Measurements from ENCODE around the gene DPEP1. TPM values are rescaled to one million over a fixed set of nuclear protein-coding genes. Genes with fewer than 3 reads are reported as not detected.
"Not testable (repeated sequence)": the region's sequence is repeated elsewhere in the genome, so short reads cannot be mapped to it uniquely, and the experiment has no call there.

Gene DPEP1
- polyA plus RNA-seq, 3 donors: 18.0 to 42.6 (median 37.3) TPM

GRCh38 chr16:89615596-89616090 is 2.2 kb downstream of the DPEP1 start:
- DNase-seq (ENCODE audit: low read depth in 3 of 3, low spot score in 2 of 3): no peak

- no peak for DNase-seq (ENCODE audit: low read depth in 3 of 3, low spot score in 2 of 3)
These were observed 3.2 kb downstream of the DPEP1 start for GRCh38 chr16:89616623-89617022.

GRCh38 chr16:89617036-89617435 is 3.6 kb downstream of the DPEP1 start:
- no peak for DNase-seq (ENCODE audit: low read depth in 3 of 3, low spot score in 2 of 3)

- no peak for DNase-seq (ENCODE audit: low read depth in 3 of 3, low spot score in 2 of 3)
These were observed 4.9 kb downstream of the DPEP1 start for GRCh38 chr16:89618109-89618998.

- DNase-seq (ENCODE audit: low read depth in 3 of 3, low spot score in 2 of 3): no peak
These were observed 6.4 kb downstream of the DPEP1 start for GRCh38 chr16:89619840-89620239.

GRCh38 chr16:89620406-89620841 is 7.0 kb downstream of the DPEP1 start:
- DNase-seq (ENCODE audit: low read depth in 3 of 3, low spot score in 2 of 3): no peak

GRCh38 chr16:89621136-89621697 is 7.8 kb downstream of the DPEP1 start:
- no peak for DNase-seq (ENCODE audit: low read depth in 3 of 3, low spot score in 2 of 3)

GRCh38 chr16:89621698-89622409 is 8.4 kb downstream of the DPEP1 start:
- DNase-seq (ENCODE audit: low read depth in 3 of 3, low spot score in 2 of 3): no peak

GRCh38 chr16:89623511-89624261 is 10.2 kb downstream of the DPEP1 start:
- DNase-seq (ENCODE audit: low read depth in 3 of 3, low spot score in 2 of 3): no peak

- DNase-seq (ENCODE audit: low read depth in 3 of 3, low spot score in 2 of 3): no peak
These were observed 11.6 kb downstream of the DPEP1 start for GRCh38 chr16:89624777-89625761.

- DNase-seq (ENCODE audit: low read depth in 3 of 3, low spot score in 2 of 3): no peak
These were observed 16.6 kb downstream of the DPEP1 start for GRCh38 chr16:89629827-89630610.

GRCh38 chr16:89633064-89633631 is 19.7 kb downstream of the DPEP1 start:
- no peak for DNase-seq (ENCODE audit: low read depth in 3 of 3, low spot score in 2 of 3)

GRCh38 chr16:89634463-89635385 is 21.3 kb downstream of the DPEP1 start:
- DNase-seq (ENCODE audit: low read depth in 3 of 3, low spot score in 2 of 3): not testable (repeated sequence)

GRCh38 chr16:89636663-89637062 is 23.2 kb downstream of the DPEP1 start:
- DNase-seq (ENCODE audit: low read depth in 3 of 3, low spot score in 2 of 3): no peak

GRCh38 chr16:89637379-89637778 is 23.9 kb downstream of the DPEP1 start:
- no peak for DNase-seq (ENCODE audit: low read depth in 3 of 3, low spot score in 2 of 3)

GRCh38 chr16:89638455-89638854 is 25.0 kb downstream of the DPEP1 start:
- no peak for DNase-seq (ENCODE audit: low read depth in 3 of 3, low spot score in 2 of 3)

- DNase-seq (ENCODE audit: low read depth in 3 of 3, low spot score in 2 of 3): no peak
These were observed 25.9 kb downstream of the DPEP1 start for GRCh38 chr16:89639385-89639784.

Measured in right renal cortex interstitium (tissue), 3 donors.